Stimulated activated CD4-positive, alpha-beta T cell treated with anti-CD3 and anti-CD28 coated beads, Interleukin-1b, Interleukin-23, amount 100 ng/mL, for 4 hours (primary cell): ENCODE measurements around the gene NTM.

Source experiments
- DNase-seq, 2 donors: peaks; one replicate each; pipeline ENCODE4 v3.0.0-alpha.2; 2020; ENCODE audit warnings: low read depth in 2 of 2

The NTM gene

GRCh38 chr11:131373095-131373725 lies 2.8 kb downstream of the NTM start:
- DNase-seq, result no peak

DNA sequence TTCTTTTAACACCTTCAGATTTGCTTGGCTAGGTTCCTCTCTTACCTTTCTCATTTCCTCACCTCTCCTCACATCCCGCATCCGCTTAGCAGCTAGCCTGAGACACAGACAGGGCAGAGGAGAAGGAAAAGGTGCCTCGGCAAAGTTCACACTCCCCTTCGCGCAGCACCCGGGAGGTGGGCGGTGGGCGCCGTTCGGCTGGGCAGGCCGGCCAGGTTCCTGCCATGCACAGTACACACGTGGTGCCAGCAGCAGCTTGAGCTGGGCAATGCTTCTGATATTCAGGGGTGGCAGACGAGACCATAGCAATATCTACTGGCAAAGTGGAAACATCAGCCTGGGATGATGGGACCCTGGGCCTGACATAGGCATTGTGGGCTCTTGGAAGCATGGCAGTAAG lies 3.3 kb downstream of the NTM start:
- DNase-seq, result no peak

DNA sequence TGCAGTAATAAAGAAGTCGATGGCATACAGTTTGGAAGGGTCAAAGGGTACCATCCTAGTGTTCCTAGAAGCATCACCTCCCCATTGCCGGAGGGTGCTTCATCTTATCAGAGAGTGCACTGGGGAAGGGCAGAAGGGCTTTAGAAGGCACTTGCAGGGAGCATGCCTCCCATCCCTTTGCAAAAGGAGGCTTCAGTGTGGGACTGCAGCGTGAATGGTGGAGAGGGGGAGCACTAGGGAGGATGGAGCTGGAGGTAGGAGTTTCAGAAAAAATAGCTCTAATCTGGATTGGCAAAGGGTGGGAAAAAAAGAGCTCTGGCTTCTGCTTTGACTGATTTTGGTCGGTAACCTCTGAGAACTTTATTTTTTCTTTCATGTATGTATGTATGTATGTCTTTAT lies 5.0 kb downstream of the NTM start:
- DNase-seq, result no peak

DNA sequence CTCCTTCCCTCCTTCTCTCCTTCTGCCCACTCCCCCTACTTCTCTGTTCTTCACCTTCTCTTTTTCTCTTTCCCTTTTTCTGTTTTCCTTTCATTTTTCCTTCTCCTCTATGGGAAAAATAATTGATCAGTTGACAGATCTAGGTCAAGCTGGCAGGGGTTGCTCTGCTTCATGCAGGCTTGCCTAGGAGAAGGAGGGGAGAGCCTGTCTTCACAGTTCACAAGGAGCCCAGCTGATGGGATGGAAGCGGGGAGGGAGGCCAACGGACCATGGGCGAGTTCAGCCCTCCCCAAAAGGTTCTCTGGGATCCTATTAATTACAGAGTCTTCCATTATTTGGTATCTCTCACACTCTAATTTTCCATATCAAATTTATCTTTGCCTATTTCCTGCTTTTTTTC lies 5.5 kb downstream of the NTM start:
- no peak for DNase-seq

- DNase-seq, result no peak
Observed at GRCh38 chr11:131378931-131379330, 8.5 kb downstream of the NTM start.

GRCh38 chr11:131385763-131386390 lies 15.5 kb downstream of the NTM start:
- DNase-seq, result no peak

DNA sequence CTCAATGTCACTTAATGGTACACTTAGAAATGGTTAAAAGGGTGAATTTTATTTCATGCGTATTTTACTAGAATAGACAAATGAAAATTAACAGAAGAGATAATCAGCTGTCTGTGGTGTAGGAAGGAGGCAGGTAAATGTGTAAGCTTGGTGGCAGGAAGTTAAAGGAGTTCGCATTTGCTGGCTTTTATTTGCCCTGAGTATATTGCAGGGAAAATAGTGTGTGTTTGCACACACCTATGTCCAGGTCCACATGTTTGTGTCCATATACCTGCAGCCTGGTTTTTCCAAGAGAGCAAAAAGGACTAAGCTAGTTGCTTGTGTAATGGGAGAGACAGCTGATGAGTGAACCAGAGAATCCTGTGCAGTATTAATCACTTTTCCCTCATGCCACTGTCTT lies 16.0 kb downstream of the NTM start:
- DNase-seq, result no peak

- DNase-seq, result no peak
Observed at GRCh38 chr11:131388030-131388429, 17.6 kb downstream of the NTM start.

- no peak for DNase-seq
Observed at GRCh38 chr11:131389582-131389981, 19.2 kb downstream of the NTM start.

- DNase-seq, result no peak
Observed at GRCh38 chr11:131391176-131391575, 20.8 kb downstream of the NTM start.

GRCh38 chr11:131392528-131393255 lies 22.3 kb downstream of the NTM start:
- no peak for DNase-seq

- no peak for DNase-seq
Observed at GRCh38 chr11:131393691-131394090, 23.3 kb downstream of the NTM start.

- no peak for DNase-seq
Observed at GRCh38 chr11:131397675-131398074, 27.3 kb downstream of the NTM start.

DNA sequence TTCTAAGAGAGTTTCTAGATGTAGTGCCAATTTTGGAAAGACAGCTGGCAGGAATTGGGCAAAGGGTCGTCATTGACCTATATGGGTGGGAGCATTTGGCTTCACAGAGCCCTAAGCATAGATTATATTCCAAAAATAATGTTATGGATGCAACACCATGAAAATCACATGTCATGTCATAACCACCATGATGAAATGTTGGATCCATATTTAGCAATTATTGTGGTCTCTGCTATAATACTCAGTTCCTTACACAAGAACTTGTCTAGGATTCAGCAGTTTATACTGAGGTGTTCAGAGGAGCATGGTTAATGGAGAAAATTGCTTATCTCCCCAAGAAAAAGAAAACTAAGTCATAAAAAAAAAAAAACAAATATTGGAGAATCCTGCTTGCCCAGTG lies 31.6 kb downstream of the NTM start:
- no peak for DNase-seq

- no peak for DNase-seq
Observed at GRCh38 chr11:131404010-131404409, 33.6 kb downstream of the NTM start.

GRCh38 chr11:131408025-131408640 lies 37.7 kb downstream of the NTM start:
- DNase-seq, result no peak

GRCh38 chr11:131409345-131409744 lies 38.9 kb downstream of the NTM start:
- no peak for DNase-seq

DNA sequence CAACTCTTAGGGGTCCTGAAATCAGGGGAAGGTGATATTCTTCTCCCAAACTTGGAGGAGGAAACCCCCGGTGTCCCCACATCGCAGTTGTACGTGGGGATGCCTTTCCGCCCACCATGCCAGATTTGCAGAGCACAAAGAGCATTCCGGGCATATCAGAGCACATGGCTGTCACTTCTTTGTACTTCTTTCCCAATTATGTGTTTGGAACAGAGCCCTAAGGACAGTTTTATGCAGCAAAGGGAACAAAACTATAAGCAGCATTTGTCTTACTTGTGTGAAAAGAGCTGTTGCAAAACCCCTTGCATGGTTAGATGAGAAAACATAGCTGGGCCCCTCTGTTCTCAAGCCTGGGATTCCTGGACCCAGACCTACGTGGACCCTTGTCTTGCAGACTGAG lies 41.2 kb downstream of the NTM start:
- no peak for DNase-seq

DNA sequence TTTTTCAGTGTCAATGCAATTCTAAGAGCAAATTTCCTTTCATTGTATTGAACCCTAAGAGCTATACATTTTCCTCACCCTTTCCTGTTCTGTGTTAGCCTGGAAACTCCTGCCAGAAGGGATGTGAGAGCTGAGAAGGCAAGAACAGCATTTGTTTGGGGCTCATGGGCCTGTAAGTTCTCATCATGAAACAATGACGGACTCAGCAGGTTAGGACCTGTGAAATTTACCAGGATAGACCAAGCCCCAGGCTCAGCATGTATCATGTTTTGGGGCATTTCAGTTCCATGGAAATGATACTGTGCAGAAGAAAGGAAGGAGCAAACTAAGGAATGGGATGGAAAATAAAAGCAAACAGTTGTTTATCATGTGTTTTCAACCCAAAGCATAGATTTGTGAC lies 41.6 kb downstream of the NTM start:
- no peak for DNase-seq

- DNase-seq, result no peak
Observed at GRCh38 chr11:131413217-131413616, 42.8 kb downstream of the NTM start.

- DNase-seq, result no peak
Observed at GRCh38 chr11:131418189-131418588, 47.8 kb downstream of the NTM start.

DNA sequence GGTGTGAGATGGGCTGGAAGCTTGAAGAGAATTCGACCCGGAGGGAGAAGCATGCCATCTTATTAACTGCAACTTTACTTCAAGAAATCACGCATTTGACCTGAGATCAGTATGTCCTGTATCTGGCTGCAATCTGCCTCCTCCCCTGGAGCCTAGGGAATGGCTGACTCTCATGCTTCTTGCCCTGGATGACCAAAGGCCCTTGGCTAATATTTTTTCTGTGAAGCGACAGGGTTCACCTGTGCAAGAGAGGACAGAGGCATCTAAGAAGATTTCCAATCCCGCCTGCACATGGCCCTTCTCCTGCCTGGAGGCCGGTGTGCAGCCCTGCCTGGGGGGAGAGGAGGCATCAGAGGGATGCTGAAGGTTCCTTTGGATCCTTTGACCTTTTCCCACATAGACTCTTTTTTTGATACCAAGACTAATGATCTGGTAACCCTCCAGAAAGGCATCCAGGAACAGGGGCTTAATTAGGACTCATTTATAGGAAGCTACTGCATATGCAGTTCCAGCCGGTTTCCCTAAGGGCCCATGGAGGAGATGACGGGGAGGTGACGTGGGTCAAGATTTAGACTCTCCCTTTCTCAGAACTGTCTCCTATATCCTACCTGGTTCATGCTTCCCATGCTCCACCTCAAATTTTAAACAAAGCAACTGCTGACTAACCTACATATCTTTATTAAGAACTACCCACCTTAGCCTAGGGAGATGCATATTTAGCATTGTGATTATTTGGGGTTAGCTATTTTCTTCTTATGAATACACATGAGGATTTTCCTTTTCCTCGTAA lies 50.8 kb downstream of the NTM start:
- no peak for DNase-seq
